ENCODE data around the gene CAPSL. TPM values are rescaled to one million over a fixed set of nuclear protein-coding genes. Genes with fewer than 3 reads are reported as not detected.

The CAPSL gene
- total RNA-seq, 4 donors from 2014 or later, result not detected

- ATAC-seq (ENCODE audit: low FRiP score) (no peak), DNase-seq (ENCODE audit: low spot score) (no peak)
- TF ChIP-seq CTCF (IDR thresholded peaks at IDR 0.05), result no peak
Observed at GRCh38 chr5:35877655-35878054, 60.8 kb downstream of the CAPSL start.

GRCh38 chr5:35876922-35877321 lies 61.5 kb downstream of the CAPSL start:
- ATAC-seq (ENCODE audit: low FRiP score), result peak; percentile 28
- DNase-seq (ENCODE audit: low spot score), result no peak
- no peak for TF ChIP-seq CTCF (IDR thresholded peaks at IDR 0.05)

GRCh38 chr5:35876454-35876853 lies 62.0 kb downstream of the CAPSL start:
- no peak for TF ChIP-seq CTCF (IDR thresholded peaks at IDR 0.05)
- ATAC-seq (ENCODE audit: low FRiP score) (no peak), DNase-seq (ENCODE audit: low spot score) (no peak)

- no peak for ATAC-seq (ENCODE audit: low FRiP score)
- DNase-seq (ENCODE audit: low spot score), result no peak
- no peak for TF ChIP-seq CTCF (IDR thresholded peaks at IDR 0.05)
Observed at GRCh38 chr5:35870605-35871004, 67.8 kb downstream of the CAPSL start.

- ATAC-seq (ENCODE audit: low FRiP score) (no peak), DNase-seq (ENCODE audit: low spot score) (no peak)
- no peak for TF ChIP-seq CTCF (IDR thresholded peaks at IDR 0.05)
Observed at GRCh38 chr5:35869685-35870277, 68.6 kb downstream of the CAPSL start.

- TF ChIP-seq CTCF (IDR thresholded peaks at IDR 0.05), result no peak
- no peak for ATAC-seq (ENCODE audit: low FRiP score)
- no peak for DNase-seq (ENCODE audit: low spot score)
Observed at GRCh38 chr5:35867998-35868397, 70.4 kb downstream of the CAPSL start.

GRCh38 chr5:35863159-35863558 lies 75.3 kb downstream of the CAPSL start:
- DNase-seq (ENCODE audit: low spot score), result no peak
- ATAC-seq (ENCODE audit: low FRiP score), result no peak
- no peak for TF ChIP-seq CTCF (IDR thresholded peaks at IDR 0.05)
